T-helper 2 cell (primary cell): ENCODE measurements around the gene RGL4.
"Not testable (repeated sequence)": the region's sequence is repeated elsewhere in the genome, so short reads cannot be mapped to it uniquely, and the experiment has no call there.

ENCODE experiments used
- DNase-seq, 5 experiments: peaks; one replicate each; pipeline versions ENCODE4 v3.0.0 to v3.0.0-alpha.2; 2012 to 2022
- total RNA-seq, 2 donors: gene quantifications; one replicate each; lab custom pipeline; 2026; lab: John Stamatoyannopoulos, UW

Gene RGL4
- total RNA-seq, result 8.4 to 21.1 reads per million in 2 donors

GRCh38 chr22:23690713-23691112, at the start of gene RGL4:
RGL4 (plus strand) TSS chr22:23691013; CDS start chr22:23692031, 1,018 bp downstream.
- no peak for DNase-seq

DNA sequence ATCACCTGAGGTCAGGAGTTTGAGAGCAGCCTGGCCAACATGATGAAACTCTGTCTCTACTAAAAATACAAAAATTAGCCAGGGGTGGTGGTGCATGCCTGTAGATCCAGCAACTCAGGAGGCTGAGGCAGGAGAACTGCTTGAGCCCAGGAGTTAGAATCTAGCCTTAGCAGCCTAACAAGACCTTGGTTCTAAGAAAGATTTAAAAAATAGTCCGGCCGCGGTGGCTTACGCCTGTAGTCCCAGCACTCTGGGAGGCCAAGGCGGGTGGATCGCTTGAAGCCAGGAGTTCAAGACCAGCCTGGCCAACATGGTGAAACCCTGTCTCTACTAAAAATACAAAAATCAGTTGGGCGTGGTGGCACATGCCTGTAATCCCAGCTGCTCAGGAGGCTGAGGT, 44.3 kb upstream of the RGL4 start:
- DNase-seq, result not testable (repeated sequence)

DNA sequence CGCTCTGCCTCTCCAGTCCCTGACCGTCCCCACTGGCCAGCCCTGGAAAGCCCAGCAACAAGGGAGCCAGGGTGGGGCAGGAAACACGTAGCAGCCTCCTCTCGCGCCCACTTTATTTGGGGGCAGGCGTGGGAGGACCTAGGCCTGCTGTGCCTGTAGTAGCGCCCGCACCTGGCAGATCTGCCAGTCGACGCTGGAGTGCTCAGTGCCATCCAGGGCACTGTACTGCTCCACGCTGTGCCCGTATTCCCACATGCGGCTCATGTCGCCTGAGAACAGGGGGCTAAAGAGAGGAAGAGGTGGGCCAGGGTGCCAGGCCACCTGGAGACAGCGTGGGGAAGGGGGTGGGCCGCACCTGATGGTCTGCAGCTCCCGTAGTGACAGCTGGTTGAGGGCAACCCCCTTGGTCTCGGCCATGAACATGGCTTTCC, 41.7 kb upstream of the RGL4 start:
- DNase-seq, result no peak

DNA sequence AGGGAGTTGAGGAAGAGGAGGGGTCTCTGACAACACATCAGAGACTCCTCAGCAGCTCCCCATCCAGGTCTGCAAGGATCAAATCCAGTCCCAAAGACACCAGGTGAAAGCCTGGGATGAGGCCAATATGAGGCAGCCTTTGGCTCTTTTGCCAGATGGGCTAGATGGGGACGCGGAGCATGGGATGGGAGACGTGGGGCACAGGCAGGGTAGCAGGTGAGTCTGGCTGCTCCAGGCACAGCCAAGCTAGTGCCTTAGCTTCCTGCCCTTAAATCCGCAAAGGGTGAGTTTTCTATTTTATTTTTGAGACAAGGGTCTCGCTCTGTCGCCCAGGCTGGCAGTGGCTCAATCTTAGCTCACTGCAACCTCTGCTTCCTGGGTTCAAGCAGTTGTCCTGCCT, 39.1 kb upstream of the RGL4 start:
- DNase-seq, result no peak

GRCh38 chr22:23652286-23652685, 38.5 kb upstream of the RGL4 start:
- DNase-seq, result no peak

DNA sequence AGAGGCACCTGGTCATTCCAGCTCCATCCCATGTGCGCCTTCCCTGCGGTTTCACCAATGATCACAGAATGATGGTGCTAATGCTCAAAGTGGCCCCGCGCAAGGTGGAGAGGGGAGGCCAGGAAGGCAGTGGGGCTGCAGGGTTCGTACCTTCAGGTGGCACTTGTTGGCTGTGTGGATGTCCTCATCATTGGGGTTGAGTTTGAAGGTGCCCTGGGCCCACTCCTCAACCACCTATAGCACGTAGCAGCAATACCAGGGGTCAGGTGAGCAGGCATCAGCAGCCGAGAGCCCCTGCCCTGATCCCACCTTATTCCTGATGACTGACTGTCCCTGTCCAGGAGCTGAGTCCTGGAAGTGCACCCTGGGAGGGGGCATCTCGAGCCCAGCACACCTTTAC, 38.1 kb upstream of the RGL4 start:
- DNase-seq, result no peak

DNA sequence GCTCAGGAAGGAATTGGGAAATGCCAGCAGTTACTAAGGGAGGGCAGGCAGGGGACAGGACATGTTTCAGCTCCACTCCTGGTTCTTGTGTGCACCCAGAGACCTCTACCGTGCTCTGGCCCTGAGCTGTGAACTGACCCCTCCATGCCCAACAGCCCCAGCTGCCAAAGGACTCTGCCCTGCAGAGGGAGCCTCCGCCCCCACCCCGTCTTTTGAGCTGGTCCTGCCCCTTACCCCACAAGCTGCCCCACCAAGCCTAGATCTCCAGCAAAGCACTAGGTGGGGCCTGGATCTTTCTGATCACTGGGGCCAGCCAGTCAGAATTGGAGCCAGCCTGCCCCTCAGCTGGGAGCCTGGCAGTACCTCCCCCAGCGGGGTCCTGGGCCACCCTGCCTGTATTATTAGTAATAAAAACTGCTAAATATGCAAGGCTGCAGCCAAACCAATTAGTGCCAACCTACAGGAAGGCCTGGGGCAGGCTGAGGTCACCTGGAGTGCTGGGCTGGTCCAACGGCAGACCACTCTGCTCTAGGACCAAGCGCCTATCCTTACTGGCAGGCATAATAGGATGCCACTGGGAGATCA, 34.8 kb upstream of the RGL4 start:
- DNase-seq, result no peak

DNA sequence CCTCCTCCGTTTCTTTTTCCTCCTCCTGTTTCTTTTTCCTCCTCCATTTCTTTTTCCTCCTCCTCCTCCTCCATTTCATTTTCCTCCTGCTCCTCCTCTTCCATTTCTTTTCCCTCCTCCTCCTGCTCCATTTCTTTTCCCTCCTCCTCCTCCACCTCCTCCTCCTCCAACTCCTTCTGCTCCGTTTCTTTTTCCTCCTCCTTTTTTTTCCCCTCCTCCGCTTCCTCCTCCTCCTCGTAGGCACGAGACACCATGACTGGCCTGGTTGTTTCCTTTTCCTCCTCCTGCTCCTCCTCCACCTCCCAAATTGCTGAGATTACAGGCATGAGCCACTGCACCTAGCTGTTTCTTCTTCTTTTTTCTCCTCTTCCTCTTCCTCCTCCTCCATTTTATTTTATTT, 33.1 kb upstream of the RGL4 start:
- DNase-seq, result no peak

GRCh38 chr22:23660381-23660780, 30.4 kb upstream of the RGL4 start:
- DNase-seq, result not testable (repeated sequence)

GRCh38 chr22:23670378-23671295, 20.2 kb upstream of the RGL4 start:
- no peak for DNase-seq

- not testable (repeated sequence) for DNase-seq
Measured at GRCh38 chr22:23671387-23671786, 19.4 kb upstream of the RGL4 start.

DNA sequence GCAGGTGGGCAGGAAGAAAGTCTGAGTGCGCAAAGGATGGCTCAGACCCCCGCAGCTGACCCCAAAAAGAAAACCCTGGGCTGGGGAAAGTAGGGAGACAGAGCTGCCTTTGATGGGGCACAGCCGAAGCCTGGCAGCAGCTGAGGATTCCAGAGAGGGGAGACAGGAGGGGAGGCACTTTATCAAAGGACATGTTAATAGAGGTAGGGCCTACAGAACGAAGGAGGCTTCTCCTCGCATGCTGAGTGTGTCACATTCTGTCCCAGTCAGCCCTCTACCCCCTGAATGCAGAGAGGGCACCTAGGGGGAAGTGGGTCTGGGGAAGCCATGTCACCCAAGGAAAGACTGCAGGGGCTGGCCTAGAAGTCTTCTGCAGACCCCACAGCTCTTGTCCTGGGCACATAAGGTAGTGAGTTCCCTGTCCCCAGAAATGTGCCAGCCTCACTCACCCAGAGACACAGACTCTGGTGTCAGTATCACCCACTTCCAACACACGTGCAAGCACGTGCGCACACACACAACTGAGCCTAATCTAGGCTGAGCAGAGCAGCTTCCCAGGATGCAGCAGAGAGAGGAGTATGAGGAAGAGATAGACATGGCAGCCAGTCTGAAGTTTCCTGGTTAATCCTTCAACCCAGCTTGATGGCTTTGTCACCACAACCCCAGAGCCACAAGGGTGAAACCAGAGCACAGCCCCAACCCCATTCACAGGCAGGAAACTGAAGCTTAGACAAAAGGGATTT, 18.3 kb upstream of the RGL4 start:
- not testable (repeated sequence) for DNase-seq

DNA sequence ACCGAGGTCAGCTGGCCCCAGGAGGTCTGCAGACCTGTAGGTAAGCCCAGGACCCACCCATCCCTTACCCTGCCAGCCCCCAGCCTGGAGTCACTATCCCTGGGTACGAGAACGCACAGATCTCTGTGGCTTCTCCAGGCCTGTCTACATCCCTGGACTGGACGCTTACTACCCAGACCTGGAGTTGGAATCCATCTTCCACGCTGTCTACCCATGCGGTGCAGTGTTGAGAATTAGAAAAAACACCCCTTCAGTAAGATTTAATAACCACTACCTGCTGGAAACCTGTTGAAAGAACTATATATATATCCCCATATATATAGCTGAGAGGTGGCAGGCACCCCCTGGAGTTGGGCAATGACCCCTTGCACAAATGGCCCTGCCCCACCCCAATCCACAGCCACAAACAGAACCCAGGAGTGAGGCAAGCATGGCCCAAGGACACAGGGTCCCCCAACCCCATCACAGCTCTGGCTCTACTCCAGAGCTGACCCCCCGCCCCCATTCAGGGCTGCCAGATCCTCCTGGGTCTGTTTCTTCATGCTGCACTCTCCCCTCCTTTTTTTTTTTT, 17.7 kb upstream of the RGL4 start:
- no peak for DNase-seq

DNA sequence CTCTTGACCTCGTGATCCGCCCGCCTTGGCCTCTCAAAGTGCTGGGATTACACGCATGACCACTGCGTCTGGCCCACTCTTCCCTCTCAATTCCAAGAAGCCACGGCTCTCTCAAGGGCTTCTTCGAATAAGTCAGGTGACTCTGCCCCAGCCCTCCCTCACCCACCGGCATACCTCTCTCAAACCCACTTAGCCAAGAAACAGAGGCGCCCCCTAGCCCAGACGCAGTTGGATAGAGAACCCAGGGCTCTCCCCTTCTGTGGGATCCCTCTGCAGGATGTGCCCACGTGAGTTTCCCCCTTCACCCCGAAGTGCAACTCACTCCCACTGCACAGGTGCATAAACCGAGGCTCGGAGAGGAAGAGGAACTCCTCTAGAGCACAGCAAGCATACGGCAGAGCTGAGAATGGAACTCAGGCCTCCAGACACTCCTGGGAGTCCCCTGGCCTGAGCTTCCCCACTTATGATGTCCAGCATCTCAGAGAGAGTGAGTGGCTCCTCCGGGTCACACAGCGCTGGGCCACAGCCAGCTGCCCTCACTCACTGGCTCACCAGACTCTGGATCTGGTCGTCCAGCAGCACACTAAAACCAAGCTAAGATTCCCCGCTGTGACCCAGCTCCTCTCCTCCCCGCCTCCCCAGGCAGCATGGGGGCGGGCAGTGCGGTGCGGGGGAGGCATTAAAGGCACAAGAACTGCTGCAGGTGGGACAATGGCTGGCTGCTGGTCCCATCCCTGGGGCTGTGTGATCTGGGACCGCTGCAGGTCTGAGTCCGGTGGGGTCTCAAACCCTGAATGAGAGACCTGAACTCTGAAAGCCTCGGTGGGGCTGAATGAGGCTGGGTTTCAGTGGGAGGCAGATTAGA, 16.8 kb upstream of the RGL4 start:
- no peak for DNase-seq

GRCh38 chr22:23674886-23675501, 15.8 kb upstream of the RGL4 start:
- DNase-seq, result not testable (repeated sequence)

- DNase-seq, result peak in 1 of 5 experiments; percentile 33
Measured at GRCh38 chr22:23675502-23676415, 15.1 kb upstream of the RGL4 start.

GRCh38 chr22:23676841-23677700, 13.7 kb upstream of the RGL4 start:
- DNase-seq, result not testable (repeated sequence)

DNA sequence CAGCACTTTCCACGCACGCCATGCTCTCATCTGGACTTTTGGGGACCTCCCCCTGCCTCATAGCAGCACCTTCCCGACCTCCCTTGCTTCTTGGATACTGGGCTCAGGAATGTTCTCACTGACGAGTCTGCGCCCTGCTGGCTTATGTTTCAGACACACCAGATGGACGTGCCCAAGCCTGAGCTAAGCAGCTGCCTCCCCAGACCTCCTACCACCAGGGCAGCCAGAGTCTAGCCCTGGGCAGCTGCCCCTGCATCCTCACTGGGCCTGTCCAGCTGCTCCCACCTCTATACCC, 13.2 kb upstream of the RGL4 start:
- DNase-seq, result no peak

- no peak for DNase-seq
Measured at GRCh38 chr22:23678133-23678532, 12.7 kb upstream of the RGL4 start.
